B cell (primary cell): ENCODE measurements around the gene TRA2B.

ENCODE experiments used
- EZH2 ChIP-seq: IDR thresholded peaks from 2 replicates; pipeline ENCODE4 v1.6.1; 2012; ENCODE audit warnings: borderline replicate concordance, low read depth, mild to moderate bottlenecking, moderate library complexity, low read length; ENCODE audit not compliant: insufficient read depth, poor library complexity, severe bottlenecking
- TF ChIP-seq, protein P1 (sequence below): fragments of 200-600 bp; IDR thresholded peaks from one replicate; pipeline ENCODE4 v1.8.0; 2022; ENCODE audit warnings: antibody characterized with exemption, mild to moderate bottlenecking

DNA sequence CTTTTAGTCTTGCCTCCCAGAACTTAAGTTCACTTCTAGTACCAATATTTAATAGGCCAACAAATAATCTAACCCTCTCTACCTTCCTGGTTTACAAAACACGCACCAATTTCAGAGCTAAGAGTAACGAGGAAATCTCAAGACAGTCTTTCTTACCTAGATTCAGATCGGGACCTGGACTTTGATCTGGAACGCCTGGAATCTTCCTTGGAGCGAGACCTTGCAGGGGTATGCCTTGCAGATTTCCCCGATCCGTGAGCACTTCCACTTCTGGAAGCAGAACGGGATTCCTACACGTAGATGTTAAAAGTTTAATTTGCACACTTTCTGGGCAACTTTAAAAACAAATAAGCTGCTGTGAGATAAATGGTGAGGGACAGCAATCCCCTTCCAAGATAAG is 11.4 kb downstream of the TRA2B start:
- TF ChIP-seq EZH2, result no peak
- TF ChIP-seq, protein P1, sequence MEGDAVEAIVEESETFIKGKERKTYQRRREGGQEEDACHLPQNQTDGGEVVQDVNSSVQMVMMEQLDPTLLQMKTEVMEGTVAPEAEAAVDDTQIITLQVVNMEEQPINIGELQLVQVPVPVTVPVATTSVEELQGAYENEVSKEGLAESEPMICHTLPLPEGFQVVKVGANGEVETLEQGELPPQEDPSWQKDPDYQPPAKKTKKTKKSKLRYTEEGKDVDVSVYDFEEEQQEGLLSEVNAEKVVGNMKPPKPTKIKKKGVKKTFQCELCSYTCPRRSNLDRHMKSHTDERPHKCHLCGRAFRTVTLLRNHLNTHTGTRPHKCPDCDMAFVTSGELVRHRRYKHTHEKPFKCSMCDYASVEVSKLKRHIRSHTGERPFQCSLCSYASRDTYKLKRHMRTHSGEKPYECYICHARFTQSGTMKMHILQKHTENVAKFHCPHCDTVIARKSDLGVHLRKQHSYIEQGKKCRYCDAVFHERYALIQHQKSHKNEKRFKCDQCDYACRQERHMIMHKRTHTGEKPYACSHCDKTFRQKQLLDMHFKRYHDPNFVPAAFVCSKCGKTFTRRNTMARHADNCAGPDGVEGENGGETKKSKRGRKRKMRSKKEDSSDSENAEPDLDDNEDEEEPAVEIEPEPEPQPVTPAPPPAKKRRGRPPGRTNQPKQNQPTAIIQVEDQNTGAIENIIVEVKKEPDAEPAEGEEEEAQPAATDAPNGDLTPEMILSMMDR, result no peak
